GM19328 (cell line): ENCODE data around the gene GALNT15.

Experiments used
- ATAC-seq: cut with Tn5 transposase; IDR thresholded peaks from one replicate; pipeline ENCODE4 v1.9.1; 2021; ENCODE audit warnings: mild to moderate bottlenecking, moderate library complexity; ENCODE audit not compliant: unreplicated experiment

The GALNT15 gene

GRCh38 chr3:16186565-16186964, 12.1 kb downstream of the GALNT15 start:
- ATAC-seq: no peak

- no peak for ATAC-seq
Observed at GRCh38 chr3:16187213-16187790, 12.8 kb downstream of the GALNT15 start.

GRCh38 chr3:16188071-16188470, 13.6 kb downstream of the GALNT15 start:
- ATAC-seq: no peak

- no peak for ATAC-seq
Observed at GRCh38 chr3:16189201-16189600, 14.7 kb downstream of the GALNT15 start.

GRCh38 chr3:16190704-16191103, 16.2 kb downstream of the GALNT15 start:
- no peak for ATAC-seq

GRCh38 chr3:16191591-16191990, 17.1 kb downstream of the GALNT15 start:
- ATAC-seq: no peak

- no peak for ATAC-seq
Observed at GRCh38 chr3:16192176-16192811, 17.8 kb downstream of the GALNT15 start.

GRCh38 chr3:16198427-16198826, 23.9 kb downstream of the GALNT15 start:
- no peak for ATAC-seq

- no peak for ATAC-seq
Observed at GRCh38 chr3:16199769-16200168, 25.3 kb downstream of the GALNT15 start.

GRCh38 chr3:16200411-16200810, 25.9 kb downstream of the GALNT15 start:
- ATAC-seq: no peak

- no peak for ATAC-seq
Observed at GRCh38 chr3:16203031-16203430, 28.6 kb downstream of the GALNT15 start.

- ATAC-seq: no peak
Observed at GRCh38 chr3:16203671-16204629, 29.5 kb downstream of the GALNT15 start.

GRCh38 chr3:16204751-16205150, 30.3 kb downstream of the GALNT15 start:
- no peak for ATAC-seq

- no peak for ATAC-seq
Observed at GRCh38 chr3:16205156-16205870, 30.8 kb downstream of the GALNT15 start.

- no peak for ATAC-seq
Observed at GRCh38 chr3:16207031-16207430, 32.6 kb downstream of the GALNT15 start.

GRCh38 chr3:16211176-16211904, 36.9 kb downstream of the GALNT15 start:
- ATAC-seq: no peak

GRCh38 chr3:16214366-16214765, 39.9 kb downstream of the GALNT15 start:
- ATAC-seq: no peak

- no peak for ATAC-seq
Observed at GRCh38 chr3:16216373-16216935, 42.0 kb downstream of the GALNT15 start.

GRCh38 chr3:16219777-16220176, 45.3 kb downstream of the GALNT15 start:
- no peak for ATAC-seq

- no peak for ATAC-seq
Observed at GRCh38 chr3:16221990-16222389, 47.5 kb downstream of the GALNT15 start.
